ENCODE data around the gene DPP8.
"Not testable (repeated sequence)": the region's sequence is repeated elsewhere in the genome, so short reads cannot be mapped to it uniquely, and the experiment has no call there.

DPP8 gene

DNA sequence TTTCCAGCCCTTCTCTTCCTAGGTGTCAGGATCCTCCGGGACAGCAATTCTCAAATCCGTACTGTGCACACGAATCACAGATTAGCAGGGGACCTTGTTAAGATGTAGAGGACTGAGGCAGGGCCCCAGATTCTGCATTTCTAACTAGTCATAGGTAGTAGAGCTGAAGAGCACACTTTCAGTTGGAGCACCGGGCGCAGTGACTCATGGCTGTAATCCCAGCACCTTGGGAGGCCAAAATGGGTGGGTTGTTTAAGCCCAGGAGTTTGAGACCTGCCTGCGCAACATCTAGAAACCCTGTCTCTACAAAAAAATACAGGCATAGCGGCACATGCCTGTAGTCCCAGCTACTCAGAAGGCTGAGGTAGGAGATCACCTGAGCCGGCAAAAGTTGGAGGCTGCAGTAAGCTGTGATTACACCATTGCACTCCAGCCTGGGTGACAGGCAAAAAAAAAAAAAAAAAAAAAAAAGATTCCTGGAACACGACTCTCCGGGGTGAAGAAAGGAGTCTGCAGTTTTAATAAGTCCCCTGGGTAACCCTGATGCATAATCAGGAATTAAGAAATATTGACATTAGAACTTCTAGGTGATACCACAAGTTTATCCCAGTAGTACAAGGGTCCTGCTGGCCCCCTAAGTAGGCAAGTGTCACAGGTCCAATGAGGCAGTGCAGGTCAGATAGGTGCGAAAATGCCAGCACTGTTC lies 118.3 kb downstream of the DPP8 start:
- Histone ChIP-seq H3K9me3 (ENCODE audit: control insufficient read depth, low read length) (no peaks in the 10 kb centered on the region), H3K4me3 (ENCODE audit: insufficient read depth, low read depth, low read length, poor library complexity, severe bottlenecking) (no peak overlapping the region), H3K4me1 (ENCODE audit: control insufficient read depth, insufficient read depth, low read length, poor library complexity, severe bottlenecking) (peaks cover 4% of the 10 kb centered on the region), H3K27ac (ENCODE audit: insufficient read depth, low read length, poor library complexity, severe bottlenecking) (no peak overlapping the region), H3K27me3 (replicated peaks; ENCODE audit: control insufficient read depth, insufficient read depth, low read length, poor library complexity, severe bottlenecking) (peaks cover 12% of the 10 kb centered on the region), H3K36me3 (ENCODE audit: control insufficient read depth, insufficient read depth, low read length) (no peaks in the 10 kb centered on the region)
- no peak for DNase-seq

DNA sequence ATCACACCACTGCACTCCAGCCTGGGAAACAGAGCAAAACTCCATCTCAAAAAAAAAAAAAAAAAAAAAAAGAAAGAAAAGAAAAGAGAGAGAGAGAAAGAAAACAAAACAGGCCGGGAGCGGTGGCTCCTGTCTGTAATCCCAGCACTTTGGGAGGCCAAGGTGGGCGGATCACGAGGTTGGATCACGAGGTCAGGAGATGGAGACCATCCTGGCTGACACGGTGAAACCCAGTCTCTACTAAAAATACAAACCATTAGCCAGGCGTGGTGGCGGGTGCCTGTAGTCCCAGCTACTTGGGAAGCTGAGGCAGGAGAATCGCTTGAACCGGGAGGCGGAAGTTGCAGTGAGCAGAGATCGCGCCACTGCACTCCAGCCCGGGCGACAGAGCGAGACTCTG lies 119.0 kb downstream of the DPP8 start:
- peaks cover 17% of the 10 kb centered on the region for H3K27me3 ChIP-seq (replicated peaks; ENCODE audit: control insufficient read depth, insufficient read depth, low read length, poor library complexity, severe bottlenecking)
- not testable (repeated sequence) for H3K9me3 ChIP-seq (ENCODE audit: control insufficient read depth, low read length); H3K4me3 ChIP-seq (ENCODE audit: insufficient read depth, low read depth, low read length, poor library complexity, severe bottlenecking); DNase-seq; H3K4me1 ChIP-seq (ENCODE audit: control insufficient read depth, insufficient read depth, low read length, poor library complexity, severe bottlenecking); H3K36me3 ChIP-seq (ENCODE audit: control insufficient read depth, insufficient read depth, low read length); H3K27ac ChIP-seq (ENCODE audit: insufficient read depth, low read length, poor library complexity, severe bottlenecking)

- peaks cover 4% of the 10 kb centered on the region for H3K4me1 ChIP-seq (ENCODE audit: control insufficient read depth, insufficient read depth, low read length, poor library complexity, severe bottlenecking)
- H3K4me3 ChIP-seq (ENCODE audit: insufficient read depth, low read depth, low read length, poor library complexity, severe bottlenecking) = no peak overlapping the region
- H3K9me3 ChIP-seq (ENCODE audit: control insufficient read depth, low read length) = no peaks in the 10 kb centered on the region
- no peak for DNase-seq
- H3K27ac ChIP-seq (ENCODE audit: insufficient read depth, low read length, poor library complexity, severe bottlenecking) = no peak overlapping the region
- peaks cover 18% of the 10 kb centered on the region for H3K27me3 ChIP-seq (replicated peaks; ENCODE audit: control insufficient read depth, insufficient read depth, low read length, poor library complexity, severe bottlenecking)
- H3K36me3 ChIP-seq (ENCODE audit: control insufficient read depth, insufficient read depth, low read length) = no peaks in the 10 kb centered on the region
These were observed 120.5 kb downstream of the DPP8 start for GRCh38 chr15:65396965-65397317.

- no peak overlapping the region for H3K4me3 ChIP-seq (ENCODE audit: insufficient read depth, low read depth, low read length, poor library complexity, severe bottlenecking)
- DNase-seq = no peak
- H3K4me1 ChIP-seq (ENCODE audit: control insufficient read depth, insufficient read depth, low read length, poor library complexity, severe bottlenecking) = peaks cover 4% of the 10 kb centered on the region
- H3K36me3 ChIP-seq (ENCODE audit: control insufficient read depth, insufficient read depth, low read length) = no peaks in the 10 kb centered on the region
- no peaks in the 10 kb centered on the region for H3K9me3 ChIP-seq (ENCODE audit: control insufficient read depth, low read length)
- H3K27ac ChIP-seq (ENCODE audit: insufficient read depth, low read length, poor library complexity, severe bottlenecking) = no peak overlapping the region
- H3K27me3 ChIP-seq (replicated peaks; ENCODE audit: control insufficient read depth, insufficient read depth, low read length, poor library complexity, severe bottlenecking) = peaks cover 21% of the 10 kb centered on the region
These were observed 121.1 kb downstream of the DPP8 start for GRCh38 chr15:65396283-65396964.

GRCh38 chr15:65395567-65396202 lies 121.8 kb downstream of the DPP8 start:
- no peaks in the 10 kb centered on the region for H3K9me3 ChIP-seq (ENCODE audit: control insufficient read depth, low read length)
- H3K4me1 ChIP-seq (ENCODE audit: control insufficient read depth, insufficient read depth, low read length, poor library complexity, severe bottlenecking) = peaks cover 4% of the 10 kb centered on the region
- no peak for DNase-seq
- no peak overlapping the region for H3K4me3 ChIP-seq (ENCODE audit: insufficient read depth, low read depth, low read length, poor library complexity, severe bottlenecking)
- H3K27me3 ChIP-seq (replicated peaks; ENCODE audit: control insufficient read depth, insufficient read depth, low read length, poor library complexity, severe bottlenecking) = peaks cover 21% of the 10 kb centered on the region
- H3K27ac ChIP-seq (ENCODE audit: insufficient read depth, low read length, poor library complexity, severe bottlenecking) = no peak overlapping the region
- no peaks in the 10 kb centered on the region for H3K36me3 ChIP-seq (ENCODE audit: control insufficient read depth, insufficient read depth, low read length)

GRCh38 chr15:65394936-65395335 lies 122.6 kb downstream of the DPP8 start:
- peaks cover 21% of the 10 kb centered on the region for H3K27me3 ChIP-seq (replicated peaks; ENCODE audit: control insufficient read depth, insufficient read depth, low read length, poor library complexity, severe bottlenecking)
- no peak overlapping the region for H3K4me3 ChIP-seq (ENCODE audit: insufficient read depth, low read depth, low read length, poor library complexity, severe bottlenecking)
- DNase-seq = no peak
- no peaks in the 10 kb centered on the region for H3K9me3 ChIP-seq (ENCODE audit: control insufficient read depth, low read length)
- H3K36me3 ChIP-seq (ENCODE audit: control insufficient read depth, insufficient read depth, low read length) = no peaks in the 10 kb centered on the region
- no peak overlapping the region for H3K27ac ChIP-seq (ENCODE audit: insufficient read depth, low read length, poor library complexity, severe bottlenecking)
- H3K4me1 ChIP-seq (ENCODE audit: control insufficient read depth, insufficient read depth, low read length, poor library complexity, severe bottlenecking) = peaks cover 4% of the 10 kb centered on the region

- H3K9me3 ChIP-seq (ENCODE audit: control insufficient read depth, low read length) = no peaks in the 10 kb centered on the region
- no peaks in the 10 kb centered on the region for H3K36me3 ChIP-seq (ENCODE audit: control insufficient read depth, insufficient read depth, low read length)
- DNase-seq = no peak
- H3K27me3 ChIP-seq (replicated peaks; ENCODE audit: control insufficient read depth, insufficient read depth, low read length, poor library complexity, severe bottlenecking) = peaks cover 21% of the 10 kb centered on the region
- H3K4me1 ChIP-seq (ENCODE audit: control insufficient read depth, insufficient read depth, low read length, poor library complexity, severe bottlenecking) = peaks cover 4% of the 10 kb centered on the region
- H3K4me3 ChIP-seq (ENCODE audit: insufficient read depth, low read depth, low read length, poor library complexity, severe bottlenecking) = no peak overlapping the region
- H3K27ac ChIP-seq (ENCODE audit: insufficient read depth, low read length, poor library complexity, severe bottlenecking) = no peak overlapping the region
These were observed 123.2 kb downstream of the DPP8 start for GRCh38 chr15:65394280-65394789.

GRCh38 chr15:65393557-65393956 lies 123.9 kb downstream of the DPP8 start:
- no peak for DNase-seq
- Histone ChIP-seq H3K9me3 (ENCODE audit: control insufficient read depth, low read length) (no peaks in the 10 kb centered on the region), H3K27ac (ENCODE audit: insufficient read depth, low read length, poor library complexity, severe bottlenecking) (no peak overlapping the region), H3K36me3 (ENCODE audit: control insufficient read depth, insufficient read depth, low read length) (no peaks in the 10 kb centered on the region), H3K4me3 (ENCODE audit: insufficient read depth, low read depth, low read length, poor library complexity, severe bottlenecking) (no peak overlapping the region), H3K4me1 (ENCODE audit: control insufficient read depth, insufficient read depth, low read length, poor library complexity, severe bottlenecking) (peaks cover 4% of the 10 kb centered on the region), H3K27me3 (replicated peaks; ENCODE audit: control insufficient read depth, insufficient read depth, low read length, poor library complexity, severe bottlenecking) (peaks cover 21% of the 10 kb centered on the region)

DNA sequence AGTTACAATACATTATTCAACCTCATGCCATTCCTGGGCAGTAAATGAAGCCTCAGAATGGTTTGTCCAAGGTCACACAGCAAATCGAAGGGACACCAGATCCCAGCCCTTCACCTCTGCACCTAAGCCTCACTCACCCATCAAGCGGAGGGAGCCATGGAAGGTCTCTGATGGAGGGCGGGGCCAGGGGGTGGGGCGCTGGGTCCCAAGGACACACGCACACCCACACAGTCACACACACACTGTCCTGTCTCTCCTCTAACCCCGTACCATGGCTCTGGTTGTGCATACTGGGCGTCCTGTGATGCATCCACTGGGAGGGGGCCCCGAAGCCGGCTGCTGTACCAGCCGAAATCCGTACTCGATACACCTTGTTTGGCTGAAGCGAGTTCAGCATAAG lies 124.4 kb downstream of the DPP8 start:
- no peaks in the 10 kb centered on the region for H3K9me3 ChIP-seq (ENCODE audit: control insufficient read depth, low read length)
- H3K4me3 ChIP-seq (ENCODE audit: insufficient read depth, low read depth, low read length, poor library complexity, severe bottlenecking) = no peak overlapping the region
- H3K27me3 ChIP-seq (replicated peaks; ENCODE audit: control insufficient read depth, insufficient read depth, low read length, poor library complexity, severe bottlenecking) = peaks cover 21% of the 10 kb centered on the region
- H3K36me3 ChIP-seq (ENCODE audit: control insufficient read depth, insufficient read depth, low read length) = no peaks in the 10 kb centered on the region
- no peak overlapping the region for H3K27ac ChIP-seq (ENCODE audit: insufficient read depth, low read length, poor library complexity, severe bottlenecking)
- peaks cover 4% of the 10 kb centered on the region for H3K4me1 ChIP-seq (ENCODE audit: control insufficient read depth, insufficient read depth, low read length, poor library complexity, severe bottlenecking)
- DNase-seq = no peak

Data from effector memory CD4-positive, alpha-beta T cell (primary cell).